H1 (cell line): ENCODE results near the gene PTGES2. TPM values are rescaled to one million over a fixed set of nuclear protein-coding genes. Genes with fewer than 3 reads are reported as not detected.
A peak's percentile ranks its signal among the peaks of the same experiment; 100 is the strongest.

Experiments
- CTCF ChIA-PET: fragments of 300-600 bp; sonication (Branson Sonifier 250); formaldehyde crosslinking; loops from one replicate; lab custom pipeline; 2021; ENCODE audit not compliant: partially characterized antibody; lab: Charles Lee
- POLR2A ChIA-PET: fragments of 300-600 bp; sonication (Branson Sonifier 250); formaldehyde crosslinking; loops from one replicate; lab custom pipeline; 2021; ENCODE audit warnings: inconsistent platforms; ENCODE audit not compliant: partially characterized antibody; lab: Charles Lee
- DNase-seq, 2 experiments: peaks; one replicate each; pipeline versions ENCODE4 v3.0.0 to v3.0.0-alpha.2; 2010 to 2022; ENCODE audit warnings: low spot score in 2 of 2, low read depth in 1 of 2, mixed read lengths in 1 of 2
- FAIRE-seq: peaks from 2 replicates; lab custom pipeline; 2011; peaks lifted over from hg19 to GRCh38; lab: Jason Lieb, UNC
- H2AFZ ChIP-seq: 2 replicates; pipeline ENCODE4 v1.8.1; 2012; ENCODE audit warnings: low read length, inconsistent platforms
- H2AK5ac ChIP-seq: 2 replicates; pipeline ENCODE4 v1.6.1; 2013; ENCODE audit warnings: low read depth, low read length
- H2BK120ac ChIP-seq: replicated peaks from 2 replicates; pipeline ENCODE3; 2013; ENCODE audit warnings: low read depth, low read length, inconsistent platforms
- H2BK12ac ChIP-seq: 2 replicates; pipeline ENCODE4 v1.6.1; 2013; ENCODE audit warnings: low read depth, low read length
- H2BK15ac ChIP-seq: 2 replicates; pipeline ENCODE4 v1.6.1; 2013; ENCODE audit warnings: low read length
- H2BK20ac ChIP-seq: 2 replicates; pipeline ENCODE4 v1.6.1; 2013; ENCODE audit warnings: low read length
- H2BK5ac ChIP-seq: 2 replicates; pipeline ENCODE4 v1.6.1; 2013; ENCODE audit warnings: low read depth, low read length
- H3K14ac ChIP-seq: 2 replicates; pipeline ENCODE4 v1.6.1; 2013; ENCODE audit warnings: inconsistent platforms; ENCODE audit not compliant: insufficient read length
- H3K18ac ChIP-seq: 2 replicates; pipeline ENCODE4 v1.6.1; 2013; ENCODE audit warnings: low read length; ENCODE audit errors: extremely low read depth
- H3K23ac ChIP-seq: 2 replicates; pipeline ENCODE4 v1.6.1; 2013; ENCODE audit warnings: inconsistent platforms; ENCODE audit not compliant: insufficient read length
- H3K23me2 ChIP-seq: 2 replicates; pipeline ENCODE4 v1.6.1; 2013; ENCODE audit warnings: low read depth, low read length
- H3K27ac ChIP-seq: 2 replicates; pipeline ENCODE4 v1.6.1; 2011; ENCODE audit warnings: low read depth, low read length, inconsistent platforms
- H3K27me3 ChIP-seq, 4 experiments: replicated peaks in 1 of 4; 1 replicate in 1 of 4; 2 replicates in 3 of 4; pipeline versions ENCODE4 v1.6.1 to v1.8.1; 2011 to 2013; ENCODE audit warnings: low read length in 3 of 4, mild to moderate bottlenecking in 3 of 4, inconsistent platforms in 2 of 4, mixed read lengths in 2 of 4, moderate library complexity in 1 of 4; ENCODE audit not compliant: control insufficient read depth in 3 of 4, insufficient read depth in 3 of 4; ENCODE audit errors: extremely low read depth in 1 of 4
- H3K36me3 ChIP-seq, 4 experiments: 2 replicates each; pipeline versions ENCODE4 v1.6.1 to v1.8.1; 2011 to 2013; ENCODE audit warnings: mild to moderate bottlenecking in 4 of 4, low read length in 3 of 4, moderate library complexity in 2 of 4, control low read depth in 1 of 4, inconsistent platforms in 1 of 4; ENCODE audit not compliant: insufficient read depth in 4 of 4, control insufficient read depth in 2 of 4
- H3K4ac ChIP-seq: replicated peaks from 2 replicates; pipeline ENCODE3; 2013; ENCODE audit warnings: low read length, low read depth, mixed read lengths, inconsistent platforms; ENCODE audit not compliant: insufficient read length
- H3K4me1 ChIP-seq, 4 experiments: replicated peaks in 1 of 4; 1 replicate in 1 of 4; 2 replicates in 3 of 4; pipeline versions ENCODE4 v1.6.1 to v1.8.1; 2011 to 2013; ENCODE audit warnings: low read length in 3 of 4, inconsistent platforms in 2 of 4, mixed read lengths in 1 of 4; ENCODE audit not compliant: insufficient read depth in 4 of 4, control insufficient read depth in 3 of 4
- H3K4me2 ChIP-seq, 2 experiments: 2 replicates each; pipeline versions ENCODE4 v1.6.1 to v1.8.1; 2011 to 2013; ENCODE audit warnings: low read depth in 2 of 2, low read length in 2 of 2, control low read depth in 1 of 2, inconsistent platforms in 1 of 2, mild to moderate bottlenecking in 1 of 2; ENCODE audit not compliant: insufficient read depth in 1 of 2
- H3K4me3 ChIP-seq, 4 experiments: fragments of 200-600, 300-600 bp in 1 of 4; sonication (generic), shearing (Covaris generic), sonication (Bioruptor Twin) in 1 of 4; 2 replicates each; pipeline versions ENCODE4 v1.5.1 to v1.8.1; 2011 to 2016; ENCODE audit warnings: low read length in 4 of 4, low read depth in 3 of 4, control low read depth in 2 of 4, inconsistent platforms in 2 of 4, mild to moderate bottlenecking in 2 of 4, mixed read lengths in 1 of 4, moderate library complexity in 1 of 4; ENCODE audit not compliant: insufficient read depth in 2 of 4; ENCODE audit errors: extremely low read depth in 1 of 4
- H3K56ac ChIP-seq: replicated peaks from 2 replicates; pipeline ENCODE3; 2013; ENCODE audit warnings: low read depth, mild to moderate bottlenecking, mixed read lengths, low read length, inconsistent platforms; ENCODE audit not compliant: insufficient read length
- H3K79me1 ChIP-seq: 2 replicates; pipeline ENCODE4 v1.6.1; 2013; ENCODE audit warnings: low read depth, low read length, control low read depth
- H3K79me2 ChIP-seq, 2 experiments: 2 replicates each; pipeline versions ENCODE4 v1.6.1 to v1.8.1; 2012 to 2013; ENCODE audit warnings: low read length in 2 of 2, mild to moderate bottlenecking in 2 of 2, inconsistent platforms in 1 of 2; ENCODE audit not compliant: insufficient read depth in 2 of 2, control insufficient read depth in 1 of 2
- H3K9ac ChIP-seq, 4 experiments: replicated peaks in 1 of 4; 1 replicate in 1 of 4; 2 replicates in 3 of 4; pipeline versions ENCODE4 v1.6.1 to v1.8.1; 2011 to 2013; ENCODE audit warnings: low read depth in 3 of 4, low read length in 3 of 4, control low read depth in 2 of 4, mild to moderate bottlenecking in 2 of 4, moderate library complexity in 2 of 4, inconsistent platforms in 1 of 4; ENCODE audit errors: extremely low read depth in 1 of 4
- H3K9me3 ChIP-seq, 2 experiments: 2 replicates each; pipeline versions ENCODE4 v1.6.1 to v1.8.1; 2012 to 2013; ENCODE audit warnings: mild to moderate bottlenecking in 2 of 2, moderate library complexity in 2 of 2, control low read depth in 1 of 2, inconsistent platforms in 1 of 2, low read depth in 1 of 2, low read length in 1 of 2, mixed read lengths in 1 of 2; ENCODE audit not compliant: insufficient read depth in 2 of 2
- H4K20me1 ChIP-seq, 2 experiments: replicated peaks in 1 of 2; 2 replicates each; pipeline versions ENCODE3 to v1.8.1; 2011 to 2013; ENCODE audit warnings: inconsistent platforms in 2 of 2, low read length in 2 of 2, mild to moderate bottlenecking in 1 of 2; ENCODE audit not compliant: insufficient read depth in 2 of 2, control insufficient read depth in 1 of 2
- H4K5ac ChIP-seq: 2 replicates; pipeline ENCODE4 v1.6.1; 2013; ENCODE audit warnings: low read length, low read depth, mixed read lengths, inconsistent platforms; ENCODE audit not compliant: insufficient read length
- H4K8ac ChIP-seq: 2 replicates; pipeline ENCODE4 v1.8.0; 2013; ENCODE audit warnings: mild to moderate bottlenecking, moderate library complexity, low read length, inconsistent platforms; ENCODE audit not compliant: insufficient read depth; ENCODE audit errors: extremely low read depth
- H4K91ac ChIP-seq: replicated peaks from 2 replicates; pipeline ENCODE3; 2013; ENCODE audit warnings: low read length, mixed read lengths, inconsistent platforms; ENCODE audit not compliant: insufficient read length
- BACH1 ChIP-seq: IDR thresholded peaks from 2 replicates; pipeline ENCODE4 v1.6.1; 2012; ENCODE audit warnings: low read length, improper control_type of control experiment
- BRCA1 ChIP-seq: IDR thresholded peaks from 2 replicates; pipeline ENCODE4 v1.6.1; 2012; ENCODE audit warnings: low read depth, low read length, improper control_type of control experiment
- CBX5 ChIP-seq: fragments of 300-800, 300-1000 bp; sonication (generic); IDR thresholded peaks from 2 replicates; pipeline ENCODE4 v1.7.1; 2016; ENCODE audit warnings: antibody characterized with exemption, low read length, low read depth
- FOSL1 ChIP-seq: IDR thresholded peaks from 2 replicates; pipeline ENCODE4 v1.6.1; 2011; ENCODE audit warnings: mild to moderate bottlenecking, low read depth, low read length, moderate library complexity; ENCODE audit not compliant: insufficient read depth
- KDM5A ChIP-seq: fragments of 200-600 bp; IDR thresholded peaks from 2 replicates; pipeline ENCODE4 v1.7.1; 2012; ENCODE audit warnings: mild to moderate bottlenecking, low read length, inconsistent platforms, mixed read lengths
- MAFK ChIP-seq: IDR thresholded peaks from 2 replicates; pipeline ENCODE4 v1.6.1; 2012; ENCODE audit warnings: low read depth, mild to moderate bottlenecking, improper control_type of control experiment, low read length
- NRF1 ChIP-seq: IDR thresholded peaks from 2 replicates; pipeline ENCODE4 v1.6.1; 2011; ENCODE audit warnings: mild to moderate bottlenecking, low read depth, low read length, improper control_type of control experiment
- POU5F1 ChIP-seq: IDR thresholded peaks from 2 replicates; pipeline ENCODE4 v1.6.1; 2011; ENCODE audit warnings: low read depth, mild to moderate bottlenecking, low read length, moderate library complexity
- SP2 ChIP-seq: IDR thresholded peaks from 2 replicates; pipeline ENCODE4 v1.6.1; 2012; ENCODE audit warnings: mild to moderate bottlenecking, low read length, inconsistent platforms
- YY1 ChIP-seq: IDR thresholded peaks from 2 replicates; pipeline ENCODE4 v1.6.1; 2011; ENCODE audit warnings: low read depth, mild to moderate bottlenecking, low read length
- WGBS, 2 experiments: shearing (Covaris generic) in 1 of 2; methylation state at CpG; one replicate each; pipeline versions ENCODE4 v1.1.6 to v1.1.7; 2013 to 2015; ENCODE audit warnings: low lambda C conversion rate in 2 of 2, mixed read lengths in 2 of 2, inconsistent platforms in 1 of 2, low coverage in 1 of 2, missing lambda C conversion rate in 1 of 2; ENCODE audit not compliant: insufficient replicate concordance in 2 of 2, insufficient coverage in 1 of 2, insufficient read length in 1 of 2; ENCODE audit errors: extremely low coverage in 1 of 2, missing lambda C conversion rate in 1 of 2; 5-methylcytosine and 5-hydroxymethylcytosine counted together
- polyA plus RNA-seq, 7 experiments: library from polyadenylated mRNA; depleted of rRNA in 3 of 7; stranded (reverse) in 5 of 7; unstranded in 2 of 7; fragments of >200 nt in 5 of 7; fragments of 200-250 nt in 2 of 7; gene quantifications; 1 replicate in 5 of 7; 2 replicates in 1 of 7; 4 replicates in 1 of 7; pipeline versions ENCODE4 v1.2.1 to v1.2.3, GENCODE V29; 2011 to 2013; ENCODE audit warnings: missing spikeins in 2 of 7, mixed read lengths in 2 of 7
- total RNA-seq: library from RNA; stranded (reverse); fragmentation: NEBNext Ultra II Directional; extraction: Animal tissue kit (Norgen Biotek cat#: 25700); gene quantifications from 2 replicates; pipeline ENCODE4 v1.2.1, GENCODE V29; 2021

PTGES2 gene
- total and polyA plus RNA-seq, 2 of the 8 experiments (the other 6 are each of a cell fraction or from before 2014, with no cell fraction given), result 80.7 to 81.2 TPM

DNA sequence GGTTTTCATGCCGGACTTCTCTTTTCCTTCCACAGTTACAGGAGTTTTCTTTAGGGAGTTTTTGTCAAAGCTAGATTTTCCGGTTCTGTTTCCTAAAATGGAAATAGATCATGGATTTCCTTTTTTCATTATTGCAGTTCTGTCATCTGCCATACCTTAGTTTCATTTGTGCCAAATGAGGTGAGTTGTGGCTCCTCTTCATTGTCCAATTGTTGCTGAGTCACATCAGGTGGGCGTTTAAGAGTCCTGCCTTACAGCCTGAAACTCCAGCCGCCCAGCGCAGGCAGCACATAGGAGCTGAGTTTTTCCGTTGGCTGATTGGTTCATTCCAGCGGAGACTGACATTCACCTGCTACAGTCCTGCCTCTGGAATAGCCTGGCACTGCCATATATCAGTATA, 45.4 kb downstream of the PTGES2 start:
- Histone ChIP-seq H3K18ac (no peak overlapping the region), H2AK5ac (no peak overlapping the region), H2BK120ac (no peak overlapping the region), H3K4me1 (peaks cover 0 to 5% (median 1%) of the 10 kb centered on the region in 4 experiments; a peak in 3 of 7 replicates), H3K23ac (no peak overlapping the region), H2AFZ (no peak overlapping the region), H2BK20ac (no peak overlapping the region), H2BK12ac (no peak overlapping the region), H3K23me2 (no peaks in the 10 kb centered on the region), H3K79me2 (peaks cover 0 to 14% of the 10 kb centered on the region in 2 experiments; a peak in 2 of 4 replicates), H4K5ac (no peak overlapping the region), H3K9ac (no peak overlapping the region), H3K9me3 (no peaks in the 10 kb centered on the region), H3K4ac (no peak overlapping the region), H4K91ac (no peak overlapping the region), H3K79me1 (peaks cover 2% of the 10 kb centered on the region; the same call in 1 of the 2 replicates), H4K8ac (no peak overlapping the region), H3K4me3 (no peak overlapping the region), H3K27ac (no peak overlapping the region), H2BK15ac (no peak overlapping the region), H3K14ac (no peak overlapping the region), H3K27me3 (no peaks in the 10 kb centered on the region), H3K4me2 (no peak overlapping the region), H3K56ac (no peak overlapping the region), H2BK5ac (no peak overlapping the region), H3K36me3 (no peaks in the 10 kb centered on the region), H4K20me1 (peaks cover 2 to 6% of the 10 kb centered on the region in 2 experiments)
- DNase-seq, result no peak
- no peak for TF ChIP-seq KDM5A
- TF ChIP-seq YY1, result no peak
- no peak for TF ChIP-seq SP2
- TF ChIP-seq NRF1, result no peak
- no peak for TF ChIP-seq BRCA1
- TF ChIP-seq FOSL1, result no peak
- peak; percentile 78 for TF ChIP-seq BACH1
- no peak for TF ChIP-seq CBX5
- peak; percentile 55 for TF ChIP-seq MAFK
- no peak for TF ChIP-seq POU5F1
- 81% methylated on average over 7 of the region's 7 CpGs; no CpG with 5 or more reads in 1 of the 2 experiments for WGBS, 2 experiments
- no peak for FAIRE-seq
- ChIA-PET POLR2A (interaction anchor here (0.6 to 1.4 kb wide), 3 partner anchors 9 to 43 kb away, joined by 3 to 4 read pairs (median 3); no protein-coding TSS in a partner anchor), CTCF (interaction anchor here (0.6 to 2.5 kb wide), 8 partner anchors 9 to 553 kb away, joined by 3 to 13 read pairs (median 6); no protein-coding TSS in a partner anchor)
